NCI-H1092 treated with DMSO at 0.1 percent for 48 hours (cell line): ENCODE data around the gene C12orf57.
A peak's percentile ranks its signal among the peaks of the same experiment; 100 is the strongest.
"Not testable (repeated sequence)": the region's sequence is repeated elsewhere in the genome, so short reads cannot be mapped to it uniquely, and the experiment has no call there.

ENCODE experiments used
- DNase-seq: peaks from one replicate; lab custom pipeline; 2025; lab: John Stamatoyannopoulos, UW

C12orf57 gene

GRCh38 chr12:6943722-6944380, at the start of gene C12orf57, which contains the start of gene RNU7-1:
Gene C12orf57, plus strand, starts transcription at chr12:6944022. Its CDS starts 100 bp downstream, at chr12:6944122.
Gene RNU7-1, plus strand, starts transcription at chr12:6943816.
- DNase-seq, result peak; percentile 98

- DNase-seq, result no peak
Observed at GRCh38 chr12:6894321-6894720, 49.5 kb upstream of the C12orf57 start.

- DNase-seq, result no peak
Observed at GRCh38 chr12:6896846-6897435, 46.9 kb upstream of the C12orf57 start.

GRCh38 chr12:6899427-6899826, 44.4 kb upstream of the C12orf57 start:
- no peak for DNase-seq

GRCh38 chr12:6899837-6900519, 43.8 kb upstream of the C12orf57 start:
- no peak for DNase-seq

GRCh38 chr12:6902448-6902847, 41.4 kb upstream of the C12orf57 start:
- DNase-seq, result no peak

GRCh38 chr12:6903722-6904121, 40.1 kb upstream of the C12orf57 start:
- DNase-seq, result no peak

GRCh38 chr12:6904280-6905276, 39.2 kb upstream of the C12orf57 start, which contains the start of gene LRRC23:
Gene LRRC23, plus strand, starts transcription at chr12:6904822. Its CDS starts 812 bp downstream, at chr12:6905634.
- DNase-seq, result peak; percentile 95

- no peak for DNase-seq
Observed at GRCh38 chr12:6905414-6906040, 38.3 kb upstream of the C12orf57 start.

- not testable (repeated sequence) for DNase-seq
Observed at GRCh38 chr12:6908141-6908540, 35.7 kb upstream of the C12orf57 start.

GRCh38 chr12:6909421-6910145, 34.2 kb upstream of the C12orf57 start:
- no peak for DNase-seq

- no peak for DNase-seq
Observed at GRCh38 chr12:6912164-6912935, 31.5 kb upstream of the C12orf57 start.

- peak; percentile 70 for DNase-seq
Observed at GRCh38 chr12:6914246-6914946, 29.4 kb upstream of the C12orf57 start, which contains the start of gene ENO2. Gene ENO2, plus strand, starts transcription at chr12:6914580. Its CDS starts 1,253 bp downstream, at chr12:6915833.

- peak; percentile 45 for DNase-seq
Observed at GRCh38 chr12:6914947-6915788, 28.7 kb upstream of the C12orf57 start.

- DNase-seq, result no peak
Observed at GRCh38 chr12:6915789-6916285, 28.0 kb upstream of the C12orf57 start.

GRCh38 chr12:6916426-6917200, 27.2 kb upstream of the C12orf57 start:
- DNase-seq, result no peak
